ENCODE measurements around the gene NDRG2.

- TF ChIP-seq CTCF (IDR thresholded peaks at IDR 0.05) (no peak), POLR2A (IDR thresholded peaks at IDR 0.05) (no peak)
Observed at GRCh38 chr14:21018781-21019180, 6.1 kb downstream of the NDRG2 start.

Measured in body of pancreas (tissue), 4 donors.